Adrenal gland (tissue), 12 donors: ENCODE results near the gene AUTS2. TPM values are rescaled to one million over a fixed set of nuclear protein-coding genes. Genes with fewer than 3 reads are reported as not detected.

Experiments used
- DNase-seq, 7 donors: peaks; one replicate each; pipeline ENCODE4 v3.0.0-alpha.2; 2019 to 2020
- H3K27ac ChIP-seq, 5 donors: fragments of 200-600 bp; sonication (generic) in 4 of 5; 1 replicate in 3 of 5; 2 replicates in 2 of 5; pipeline versions ENCODE4 v1.5.1 to v1.8.0; 2016 to 2020; ENCODE audit warnings: mild to moderate bottlenecking in 1 of 5
- H3K27me3 ChIP-seq: fragments of 200-600 bp; 2 replicates; pipeline ENCODE4 v1.8.0; 2021
- H3K36me3 ChIP-seq, 2 donors: fragments of 200-600 bp; replicated peaks in 1 of 2; 1 replicate in 1 of 2; 2 replicates in 1 of 2; pipeline versions ENCODE4 v1.5.1 to v1.8.0; 2018 to 2022
- H3K4me1 ChIP-seq, 2 donors: fragments of 200-600 bp; replicated peaks in 1 of 2; 1 replicate in 1 of 2; 2 replicates in 1 of 2; pipeline versions ENCODE4 v1.5.1 to v1.8.0; 2018 to 2021
- H3K4me3 ChIP-seq, 4 donors: fragments of 200-600 bp; sonication (generic) in 3 of 4; one replicate each; pipeline ENCODE4 v1.5.1; 2016 to 2018
- H3K9me3 ChIP-seq, 3 donors: fragments of 200-600 bp; sonication (generic) in 1 of 3; replicated peaks in 1 of 3; 1 replicate in 2 of 3; 2 replicates in 1 of 3; pipeline versions ENCODE4 v1.5.1 to v1.8.0; 2016 to 2021
- CTCF ChIP-seq, 6 experiments: fragments of 450-650 bp in 4 of 6; fragments of 200-600 bp in 2 of 6; sonication (generic) in 1 of 6; IDR thresholded peaks; 1 replicate in 5 of 6; 2 replicates in 1 of 6; pipeline versions ENCODE4 v1.5.1 to v1.8.0; 2016 to 2021; ENCODE audit warnings: antibody characterized with exemption in 6 of 6, mild to moderate bottlenecking in 2 of 6, moderate library complexity in 1 of 6
- POLR2A ChIP-seq, 2 donors: fragments of 450-650 bp; IDR thresholded peaks; one replicate each; pipeline ENCODE4 v1.6.1; 2017; ENCODE audit warnings: antibody characterized with exemption in 2 of 2, mild to moderate bottlenecking in 2 of 2, moderate library complexity in 1 of 2
- WGBS, 4 donors: extraction: QIAGEN DNeasy Blood & Tissue Kit in 2 of 4; methylation state at CpG; one replicate each; pipeline versions ENCODE4 v1.1.5 to v1.1.7; 2013 to 2017; 5-methylcytosine and 5-hydroxymethylcytosine counted together
- intact Hi-C, 2 donors: fragments of 100-400 bp; cut with DNase I; formaldehyde crosslinking; loops; one replicate each; pipeline versions ENCODE4 v1.14.1 to v1.15.0; 2022 to 2023
- polyA plus RNA-seq, 3 donors: library from polyadenylated mRNA; stranded (reverse); fragments of 200-250 nt in 2 of 3; fragments of 350-450 nt in 1 of 3; fragmentation: Illumina TruSeq in 1 of 3; extraction: RNeasy Lipid Tissue Mini Kit (QIAGEN cat#74804) in 1 of 3; gene quantifications; one replicate each; pipeline ENCODE4 v1.2.3, GENCODE V29; 2013 to 2014
- total RNA-seq, 9 donors: library from RNA; depleted of rRNA in 4 of 9; stranded (reverse); fragments of >200 nt in 4 of 9; fragments of 120-200 nt in 1 of 9; fragmentation: NEBNext Ultra II Directional in 1 of 9; extraction: Animal tissue kit (Norgen Biotek cat#: 25700) in 1 of 9; gene quantifications; one replicate each; pipeline versions ENCODE4 v1.1.0 to v1.2.4, GENCODE V29; 2013 to 2023
- donor health status: healthy with polysubstance abuse.
- donor health status: Bipolar disorder and iron deficiency.
- donor health status: DM: yes; HTN: yes; CAD: no.
- donor health status: DM: no; HTN: no; CAD: no.
- donor health status: DM: no; HTN: no; CAD: no.
- donor health status: DM: yes; HTN: yes; CAD: no.

AUTS2 gene
- total and polyA plus RNA-seq, 12 donors = 6.4 to 44.0 (median 15.2) TPM

GRCh38 chr7:69937097-69937496 lies 338.8 kb downstream of the AUTS2 start:
- TF ChIP-seq CTCF (IDR thresholded peaks at IDR 0.05) (no peak), POLR2A (IDR thresholded peaks at IDR 0.05) (no peak)
- intact Hi-C loops = loop anchor here in 1 of 2 donors (10.0 kb wide), 1 partner anchor 1442 kb away; no protein-coding TSS in a partner anchor
- H3K9me3 ChIP-seq = no peaks in the 10 kb centered on the region
- H3K27me3 ChIP-seq = no peaks in the 10 kb centered on the region
- H3K4me1 ChIP-seq = no peaks in the 10 kb centered on the region
- no peak overlapping the region for H3K4me3 ChIP-seq
- 81 to 93% (median 84%) methylated on average over 4 of the region's 4 CpGs for WGBS, 4 donors
- no peak for DNase-seq
- no peak overlapping the region for H3K27ac ChIP-seq
- H3K36me3 ChIP-seq = no peaks in the 10 kb centered on the region

GRCh38 chr7:69939317-69939716 lies 341.0 kb downstream of the AUTS2 start:
- H3K4me1 ChIP-seq = no peaks in the 10 kb centered on the region
- no peaks in the 10 kb centered on the region for H3K36me3 ChIP-seq
- DNase-seq = no peak
- intact Hi-C loops = loop anchor here in 1 of 2 donors (10.0 kb wide), 1 partner anchor 1445 kb away; no protein-coding TSS in a partner anchor
- WGBS, 4 donors = 76 to 93% (median 88%) methylated on average over 1 of the region's 1 CpG
- H3K4me3 ChIP-seq = no peak overlapping the region
- H3K27me3 ChIP-seq = no peaks in the 10 kb centered on the region
- no peak for TF ChIP-seq POLR2A (IDR thresholded peaks at IDR 0.05)
- no peak for TF ChIP-seq CTCF (IDR thresholded peaks at IDR 0.05)
- no peaks in the 10 kb centered on the region for H3K9me3 ChIP-seq
- no peak overlapping the region for H3K27ac ChIP-seq

GRCh38 chr7:69941077-69941651 lies 342.9 kb downstream of the AUTS2 start:
- TF ChIP-seq POLR2A (IDR thresholded peaks at IDR 0.05) (no peak), CTCF (IDR thresholded peaks at IDR 0.05) (no peak)
- intact Hi-C loops = no loop called here
- H3K27me3 ChIP-seq = no peaks in the 10 kb centered on the region
- H3K4me1 ChIP-seq = no peaks in the 10 kb centered on the region
- WGBS, 4 donors = 90 to 99% (median 92%) methylated on average over 7 of the region's 7 CpGs
- no peak overlapping the region for H3K27ac ChIP-seq
- H3K4me3 ChIP-seq = no peak overlapping the region
- no peaks in the 10 kb centered on the region for H3K9me3 ChIP-seq
- H3K36me3 ChIP-seq = no peaks in the 10 kb centered on the region
- DNase-seq = no peak

- Histone ChIP-seq H3K36me3 (no peaks in the 10 kb centered on the region), H3K27me3 (no peaks in the 10 kb centered on the region), H3K9me3 (no peaks in the 10 kb centered on the region), H3K4me3 (no peak overlapping the region), H3K4me1 (no peaks in the 10 kb centered on the region), H3K27ac (no peak overlapping the region)
- DNase-seq = no peak
- 95 to 100% (median 98%) methylated on average over 1 of the region's 1 CpG for WGBS, 4 donors
- intact Hi-C loops = no loop called here
- TF ChIP-seq POLR2A (IDR thresholded peaks at IDR 0.05) (no peak), CTCF (IDR thresholded peaks at IDR 0.05) (no peak)
Observed at GRCh38 chr7:69942573-69942972, 344.3 kb downstream of the AUTS2 start.
